Liver (tissue), 9 donors: ENCODE measurements around the gene CD40. TPM values are rescaled to one million over a fixed set of nuclear protein-coding genes. Genes with fewer than 3 reads are reported as not detected.

Experiments used
- DNase-seq: peaks from one replicate; pipeline ENCODE4 v3.0.0-alpha.2; 2017; ENCODE audit warnings: low spot score
- H3K27ac ChIP-seq, 2 donors: one replicate each; pipeline ENCODE4 v1.7.0; 2013; ENCODE audit warnings: inconsistent platforms in 2 of 2, low read length in 2 of 2, control low read depth in 1 of 2, low read depth in 1 of 2, mild to moderate bottlenecking in 1 of 2
- H3K27me3 ChIP-seq, 4 donors: one replicate each; pipeline versions ENCODE4 v1.6.1 to v1.7.0; 2013; ENCODE audit warnings: low read length in 3 of 4, inconsistent platforms in 1 of 4, mild to moderate bottlenecking in 1 of 4, moderate library complexity in 1 of 4; ENCODE audit not compliant: control insufficient read depth in 4 of 4, insufficient read depth in 4 of 4
- H3K36me3 ChIP-seq, 4 donors: one replicate each; pipeline versions ENCODE4 v1.6.1 to v1.7.0; 2013; ENCODE audit warnings: low read length in 3 of 4, mild to moderate bottlenecking in 3 of 4, low read depth in 1 of 4, moderate library complexity in 1 of 4; ENCODE audit not compliant: control insufficient read depth in 4 of 4, insufficient read depth in 3 of 4
- H3K4me1 ChIP-seq, 4 donors: one replicate each; pipeline versions ENCODE4 v1.6.1 to v1.7.0; 2013; ENCODE audit warnings: low read length in 3 of 4, mild to moderate bottlenecking in 3 of 4, moderate library complexity in 1 of 4; ENCODE audit not compliant: control insufficient read depth in 4 of 4, insufficient read depth in 4 of 4
- H3K4me3 ChIP-seq, 3 donors: one replicate each; pipeline versions ENCODE4 v1.6.1 to v1.7.0; 2013; ENCODE audit warnings: low read length in 3 of 3, control low read depth in 1 of 3, low read depth in 1 of 3, mild to moderate bottlenecking in 1 of 3
- H3K9ac ChIP-seq, 2 donors: one replicate each; pipeline ENCODE4 v1.7.0; 2013; ENCODE audit warnings: low read length in 2 of 2, mild to moderate bottlenecking in 2 of 2, moderate library complexity in 2 of 2, control low read depth in 1 of 2, low read depth in 1 of 2
- H3K9me3 ChIP-seq, 4 donors: one replicate each; pipeline versions ENCODE4 v1.6.1 to v1.7.0; 2013; ENCODE audit warnings: low read length in 3 of 4; ENCODE audit not compliant: control insufficient read depth in 4 of 4
- EGR1 ChIP-seq, 2 donors: IDR thresholded peaks; 2 replicates each; pipeline ENCODE4 v1.6.1; 2016 to 2018; ENCODE audit warnings: antibody characterized with exemption in 2 of 2, low read depth in 2 of 2
- FOXA1 ChIP-seq: IDR thresholded peaks from 2 replicates; pipeline ENCODE4 v1.6.1; 2016; ENCODE audit warnings: antibody characterized with exemption
- FOXA2 ChIP-seq: IDR thresholded peaks from 2 replicates; pipeline ENCODE4 v1.6.1; 2016; ENCODE audit warnings: antibody characterized with exemption
- GABPA ChIP-seq, 2 donors: IDR thresholded peaks in 1 of 2; conservative IDR thresholded peaks in 1 of 2; 2 replicates each; pipeline ENCODE4 v1.6.1; 2016; ENCODE audit warnings: antibody characterized with exemption in 2 of 2, mild to moderate bottlenecking in 1 of 2, moderate library complexity in 1 of 2
- HNF4A ChIP-seq, 2 donors: conservative IDR thresholded peaks; 2 replicates each; pipeline ENCODE4 v1.6.1; 2016; ENCODE audit warnings: antibody characterized with exemption in 2 of 2, mild to moderate bottlenecking in 2 of 2
- HNF4G ChIP-seq: IDR thresholded peaks from 2 replicates; pipeline ENCODE4 v1.6.1; 2016; ENCODE audit warnings: antibody characterized with exemption
- JUND ChIP-seq, 2 donors: IDR thresholded peaks; 2 replicates each; pipeline ENCODE4 v1.6.1; 2016; ENCODE audit warnings: antibody characterized with exemption in 2 of 2
- NR2F2 ChIP-seq: IDR thresholded peaks from 2 replicates; pipeline ENCODE4 v1.6.1; 2016; ENCODE audit warnings: antibody characterized with exemption
- RAD21 ChIP-seq, 2 donors: IDR thresholded peaks; 2 replicates each; pipeline ENCODE4 v1.6.1; 2016; ENCODE audit warnings: antibody characterized with exemption in 2 of 2, mild to moderate bottlenecking in 2 of 2
- RXRA ChIP-seq, 2 donors: IDR thresholded peaks; 2 replicates each; pipeline ENCODE4 v1.6.1; 2017 to 2018; ENCODE audit warnings: antibody characterized with exemption in 2 of 2, mild to moderate bottlenecking in 1 of 2
- SP1 ChIP-seq: IDR thresholded peaks from 2 replicates; pipeline ENCODE4 v1.6.1; 2018; ENCODE audit warnings: antibody characterized with exemption, mild to moderate bottlenecking
- TAF1 ChIP-seq: conservative IDR thresholded peaks from 2 replicates; pipeline ENCODE4 v1.6.1; 2016; ENCODE audit warnings: antibody characterized with exemption, mild to moderate bottlenecking
- YY1 ChIP-seq: IDR thresholded peaks from 2 replicates; pipeline ENCODE4 v1.6.1; 2016; ENCODE audit warnings: antibody characterized with exemption, mild to moderate bottlenecking
- WGBS: extraction: QIAGEN DNeasy Blood & Tissue Kit; methylation state at CpG from one replicate; pipeline ENCODE4 v1.1.7; 2013; 5-methylcytosine and 5-hydroxymethylcytosine counted together
- polyA plus RNA-seq, 2 donors: library from polyadenylated mRNA; stranded (reverse) in 1 of 2; unstranded in 1 of 2; fragments of 200-250 nt in 1 of 2; fragments of >200 nt in 1 of 2; fragmentation: Nextera tagmentation in 1 of 2; extraction: Ambion mirVana in 1 of 2; gene quantifications; one replicate each; pipeline versions ENCODE4 v1.2.1 to v1.2.3, GENCODE V29; 2013 to 2015
- total RNA-seq, 2 donors: library from RNA; depleted of rRNA; stranded (reverse); fragments of >200 nt; gene quantifications; one replicate each; pipeline ENCODE4 v1.2.3, GENCODE V29; 2014
- TF ChIP-seq, protein P1 (sequence below): fragments of 150-350 bp; IDR thresholded peaks from 2 replicates; pipeline ENCODE4 v1.5.1; 2017; ENCODE audit warnings: improper control_type of control experiment, low read depth, low read length; ENCODE audit not compliant: missing input control
- TF ChIP-seq, protein P2 (sequence below): IDR thresholded peaks from 2 replicates; pipeline ENCODE4 v1.6.1; 2016; ENCODE audit warnings: antibody characterized with exemption
- TF ChIP-seq, protein P3 (sequence below): IDR thresholded peaks from 2 replicates; pipeline ENCODE4 v1.6.1; 2016; ENCODE audit warnings: antibody characterized with exemption, mild to moderate bottlenecking
- TF ChIP-seq, protein P4 (sequence below): IDR thresholded peaks from 2 replicates; pipeline ENCODE4 v1.6.1; 2016; ENCODE audit warnings: antibody characterized with exemption
- TF ChIP-seq, protein P5 (sequence below): IDR thresholded peaks from 2 replicates; pipeline ENCODE4 v1.6.1; 2016; ENCODE audit warnings: antibody characterized with exemption
- donor health status: healthy.
- donor health status: healthy.
- donor health status: healthy.
- donor health status: healthy.
- donor health status: healthy.

CD40 gene
- total and polyA plus RNA-seq, 4 donors, result 2.2 to 9.4 (median 6.0) TPM

DNA sequence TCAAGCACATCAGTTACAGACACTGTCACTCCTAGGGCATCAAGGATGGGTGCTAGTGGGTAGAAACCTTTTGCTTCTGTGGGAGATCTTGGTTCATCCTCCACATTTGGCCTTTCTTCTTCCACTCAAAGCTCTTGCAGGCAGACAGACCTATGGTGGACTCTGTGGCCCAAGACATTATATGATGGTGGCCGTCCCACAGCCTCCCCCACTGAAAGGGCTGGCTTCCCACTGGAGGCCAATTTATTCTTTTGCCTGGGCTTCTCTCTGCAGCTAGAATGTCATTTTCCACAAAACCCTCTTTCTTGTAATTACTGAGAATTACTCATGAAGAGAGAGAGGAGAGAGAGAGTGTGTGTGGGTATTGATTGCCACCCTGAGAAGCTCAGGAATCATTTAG is 43.8 kb downstream of the CD40 start:
- Histone ChIP-seq H3K36me3 (no peaks in the 10 kb centered on the region), H3K9ac (no peak overlapping the region), H3K27ac (no peak overlapping the region), H3K27me3 (peaks cover 0 to 7% (median 0%) of the 10 kb centered on the region in 4 donors), H3K9me3 (no peaks in the 10 kb centered on the region), H3K4me3 (no peak overlapping the region), H3K4me1 (no peaks in the 10 kb centered on the region)
- no peak for DNase-seq
- TF ChIP-seq YY1 (no peak), FOXA2 (no peak), FOXA1 (no peak), HNF4G (no peak), EGR1 (IDR thresholded peaks at IDR 0.05; ENCODE audit: low read depth in 2 of 2) (no peak), SP1 (no peak), HNF4A (conservative IDR thresholded peaks at IDR 0.05) (no peak), TAF1 (no peak), RXRA (IDR thresholded peaks at IDR 0.05) (no peak), NR2F2 (no peak), JUND (IDR thresholded peaks at IDR 0.05) (no peak), GABPA (IDR thresholded peaks at IDR 0.05 in 1 of 2, conservative IDR thresholded peaks at IDR 0.05 in 1 of 2) (no peak), RAD21 (IDR thresholded peaks at IDR 0.05) (no peak)
- TF ChIP-seq, protein P1, sequence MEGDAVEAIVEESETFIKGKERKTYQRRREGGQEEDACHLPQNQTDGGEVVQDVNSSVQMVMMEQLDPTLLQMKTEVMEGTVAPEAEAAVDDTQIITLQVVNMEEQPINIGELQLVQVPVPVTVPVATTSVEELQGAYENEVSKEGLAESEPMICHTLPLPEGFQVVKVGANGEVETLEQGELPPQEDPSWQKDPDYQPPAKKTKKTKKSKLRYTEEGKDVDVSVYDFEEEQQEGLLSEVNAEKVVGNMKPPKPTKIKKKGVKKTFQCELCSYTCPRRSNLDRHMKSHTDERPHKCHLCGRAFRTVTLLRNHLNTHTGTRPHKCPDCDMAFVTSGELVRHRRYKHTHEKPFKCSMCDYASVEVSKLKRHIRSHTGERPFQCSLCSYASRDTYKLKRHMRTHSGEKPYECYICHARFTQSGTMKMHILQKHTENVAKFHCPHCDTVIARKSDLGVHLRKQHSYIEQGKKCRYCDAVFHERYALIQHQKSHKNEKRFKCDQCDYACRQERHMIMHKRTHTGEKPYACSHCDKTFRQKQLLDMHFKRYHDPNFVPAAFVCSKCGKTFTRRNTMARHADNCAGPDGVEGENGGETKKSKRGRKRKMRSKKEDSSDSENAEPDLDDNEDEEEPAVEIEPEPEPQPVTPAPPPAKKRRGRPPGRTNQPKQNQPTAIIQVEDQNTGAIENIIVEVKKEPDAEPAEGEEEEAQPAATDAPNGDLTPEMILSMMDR, result no peak
- TF ChIP-seq, protein P2, sequence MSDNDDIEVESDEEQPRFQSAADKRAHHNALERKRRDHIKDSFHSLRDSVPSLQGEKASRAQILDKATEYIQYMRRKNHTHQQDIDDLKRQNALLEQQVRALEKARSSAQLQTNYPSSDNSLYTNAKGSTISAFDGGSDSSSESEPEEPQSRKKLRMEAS, result no peak
- TF ChIP-seq, protein P3, sequence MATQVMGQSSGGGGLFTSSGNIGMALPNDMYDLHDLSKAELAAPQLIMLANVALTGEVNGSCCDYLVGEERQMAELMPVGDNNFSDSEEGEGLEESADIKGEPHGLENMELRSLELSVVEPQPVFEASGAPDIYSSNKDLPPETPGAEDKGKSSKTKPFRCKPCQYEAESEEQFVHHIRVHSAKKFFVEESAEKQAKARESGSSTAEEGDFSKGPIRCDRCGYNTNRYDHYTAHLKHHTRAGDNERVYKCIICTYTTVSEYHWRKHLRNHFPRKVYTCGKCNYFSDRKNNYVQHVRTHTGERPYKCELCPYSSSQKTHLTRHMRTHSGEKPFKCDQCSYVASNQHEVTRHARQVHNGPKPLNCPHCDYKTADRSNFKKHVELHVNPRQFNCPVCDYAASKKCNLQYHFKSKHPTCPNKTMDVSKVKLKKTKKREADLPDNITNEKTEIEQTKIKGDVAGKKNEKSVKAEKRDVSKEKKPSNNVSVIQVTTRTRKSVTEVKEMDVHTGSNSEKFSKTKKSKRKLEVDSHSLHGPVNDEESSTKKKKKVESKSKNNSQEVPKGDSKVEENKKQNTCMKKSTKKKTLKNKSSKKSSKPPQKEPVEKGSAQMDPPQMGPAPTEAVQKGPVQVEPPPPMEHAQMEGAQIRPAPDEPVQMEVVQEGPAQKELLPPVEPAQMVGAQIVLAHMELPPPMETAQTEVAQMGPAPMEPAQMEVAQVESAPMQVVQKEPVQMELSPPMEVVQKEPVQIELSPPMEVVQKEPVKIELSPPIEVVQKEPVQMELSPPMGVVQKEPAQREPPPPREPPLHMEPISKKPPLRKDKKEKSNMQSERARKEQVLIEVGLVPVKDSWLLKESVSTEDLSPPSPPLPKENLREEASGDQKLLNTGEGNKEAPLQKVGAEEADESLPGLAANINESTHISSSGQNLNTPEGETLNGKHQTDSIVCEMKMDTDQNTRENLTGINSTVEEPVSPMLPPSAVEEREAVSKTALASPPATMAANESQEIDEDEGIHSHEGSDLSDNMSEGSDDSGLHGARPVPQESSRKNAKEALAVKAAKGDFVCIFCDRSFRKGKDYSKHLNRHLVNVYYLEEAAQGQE, result no peak
- TF ChIP-seq, protein P4, sequence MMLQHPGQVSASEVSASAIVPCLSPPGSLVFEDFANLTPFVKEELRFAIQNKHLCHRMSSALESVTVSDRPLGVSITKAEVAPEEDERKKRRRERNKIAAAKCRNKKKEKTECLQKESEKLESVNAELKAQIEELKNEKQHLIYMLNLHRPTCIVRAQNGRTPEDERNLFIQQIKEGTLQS, result no peak
- WGBS, result 72% methylated on average over 1 of the region's 1 CpG

DNA sequence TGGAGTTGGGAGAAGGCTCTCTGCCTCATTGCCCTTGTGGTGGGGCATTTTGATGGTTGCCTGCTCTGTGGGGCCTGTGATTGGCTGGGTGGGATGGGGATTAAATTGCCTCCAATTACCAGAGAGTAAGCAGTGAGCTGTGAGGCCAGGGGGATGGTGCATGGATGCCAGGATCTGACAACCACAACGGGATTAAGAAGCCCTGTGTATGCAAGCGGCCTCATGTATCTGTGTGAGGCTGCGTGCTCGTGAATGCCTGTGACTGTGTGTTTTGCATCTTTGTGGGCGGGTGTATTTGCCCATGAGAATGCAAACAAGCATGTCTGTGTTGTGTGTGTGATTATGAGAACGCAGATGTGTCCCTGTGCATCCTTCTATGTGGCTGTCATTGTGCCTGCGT is 46.1 kb downstream of the CD40 start:
- H3K36me3 ChIP-seq, result no peaks in the 10 kb centered on the region
- H3K27me3 ChIP-seq, result peaks cover 0 to 8% (median 0%) of the 10 kb centered on the region in 4 donors
- DNase-seq, result no peak
- no peaks in the 10 kb centered on the region for H3K4me1 ChIP-seq
- H3K4me3 ChIP-seq, result no peak overlapping the region
- no peaks in the 10 kb centered on the region for H3K9me3 ChIP-seq
- H3K9ac ChIP-seq, result no peak overlapping the region
- WGBS, result 57% methylated on average over 7 of the region's 7 CpGs
- H3K27ac ChIP-seq, result no peak overlapping the region
- TF ChIP-seq EGR1 (IDR thresholded peaks at IDR 0.05; ENCODE audit: low read depth in 2 of 2), result no peak
- TF ChIP-seq, protein P4, result no peak
- TF ChIP-seq, protein P5, sequence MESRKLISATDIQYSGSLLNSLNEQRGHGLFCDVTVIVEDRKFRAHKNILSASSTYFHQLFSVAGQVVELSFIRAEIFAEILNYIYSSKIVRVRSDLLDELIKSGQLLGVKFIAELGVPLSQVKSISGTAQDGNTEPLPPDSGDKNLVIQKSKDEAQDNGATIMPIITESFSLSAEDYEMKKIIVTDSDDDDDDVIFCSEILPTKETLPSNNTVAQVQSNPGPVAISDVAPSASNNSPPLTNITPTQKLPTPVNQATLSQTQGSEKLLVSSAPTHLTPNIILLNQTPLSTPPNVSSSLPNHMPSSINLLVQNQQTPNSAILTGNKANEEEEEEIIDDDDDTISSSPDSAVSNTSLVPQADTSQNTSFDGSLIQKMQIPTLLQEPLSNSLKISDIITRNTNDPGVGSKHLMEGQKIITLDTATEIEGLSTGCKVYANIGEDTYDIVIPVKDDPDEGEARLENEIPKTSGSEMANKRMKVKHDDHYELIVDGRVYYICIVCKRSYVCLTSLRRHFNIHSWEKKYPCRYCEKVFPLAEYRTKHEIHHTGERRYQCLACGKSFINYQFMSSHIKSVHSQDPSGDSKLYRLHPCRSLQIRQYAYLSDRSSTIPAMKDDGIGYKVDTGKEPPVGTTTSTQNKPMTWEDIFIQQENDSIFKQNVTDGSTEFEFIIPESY, result no peak
- no peak for TF ChIP-seq RAD21 (IDR thresholded peaks at IDR 0.05)
- no peak for TF ChIP-seq JUND (IDR thresholded peaks at IDR 0.05)
- no peak for TF ChIP-seq FOXA1
- no peak for TF ChIP-seq RXRA (IDR thresholded peaks at IDR 0.05)
